IMR-90 (cell line): ENCODE results near the gene SMIM43.

Source experiments
- BHLHE40 ChIP-seq: fragments of 150-350 bp; IDR thresholded peaks from 2 replicates; pipeline ENCODE4 v1.6.1; 2016; ENCODE audit warnings: mild to moderate bottlenecking, low read depth, low read length
- CTCF ChIP-seq: conservative IDR thresholded peaks from 2 replicates; pipeline ENCODE4 v1.5.1; 2012; ENCODE audit warnings: mild to moderate bottlenecking, low read depth, low read length, improper control_type of control experiment
- ELK1 ChIP-seq: fragments of 150-350 bp; IDR thresholded peaks from 2 replicates; pipeline ENCODE4 v1.6.1; 2016; ENCODE audit warnings: low read depth, mild to moderate bottlenecking, low read length, moderate library complexity, borderline replicate concordance
- MAFK ChIP-seq: IDR thresholded peaks from 2 replicates; pipeline ENCODE4 v1.6.1; 2012; ENCODE audit warnings: low read depth, low read length, improper control_type of control experiment
- MXI1 ChIP-seq: IDR thresholded peaks from 2 replicates; pipeline ENCODE4 v1.6.1; 2012; ENCODE audit warnings: low read depth, mild to moderate bottlenecking, low read length, moderate library complexity, borderline replicate concordance
- POLR2A ChIP-seq: IDR thresholded peaks from 2 replicates; pipeline ENCODE4 v1.6.1; 2012; ENCODE audit warnings: mild to moderate bottlenecking, low read depth, low read length
- RFX5 ChIP-seq: IDR thresholded peaks from 2 replicates; pipeline ENCODE4 v1.8.0; 2012; ENCODE audit warnings: low read depth, mild to moderate bottlenecking, low read length, moderate library complexity

- TF ChIP-seq BHLHE40 (no peak), RFX5 (no peak), CTCF (no peak), POLR2A (no peak), MXI1 (no peak), ELK1 (no peak), MAFK (no peak)
Observed at GRCh38 chr4:121740796-121741409, 24.1 kb downstream of the SMIM43 start.
